KBM-7 (cell line): ENCODE results near the gene SPINK5.
"Not testable (repeated sequence)": the region's sequence is repeated elsewhere in the genome, so short reads cannot be mapped to it uniquely, and the experiment has no call there.

ENCODE experiments used
- DNase-seq: peaks from one replicate; pipeline ENCODE4 v3.0.0-alpha.2; 2015
- in situ Hi-C: fragments of 300-500 bp; cut with MboI; formaldehyde crosslinking; loops from 2 replicates; pipeline ENCODE4 v1.14.3; 2020; ENCODE audit warnings: low sequenced_read_pairs, low pct_unique_long_range_greater_than_20kb, mixed read lengths

Gene SPINK5, protein sequence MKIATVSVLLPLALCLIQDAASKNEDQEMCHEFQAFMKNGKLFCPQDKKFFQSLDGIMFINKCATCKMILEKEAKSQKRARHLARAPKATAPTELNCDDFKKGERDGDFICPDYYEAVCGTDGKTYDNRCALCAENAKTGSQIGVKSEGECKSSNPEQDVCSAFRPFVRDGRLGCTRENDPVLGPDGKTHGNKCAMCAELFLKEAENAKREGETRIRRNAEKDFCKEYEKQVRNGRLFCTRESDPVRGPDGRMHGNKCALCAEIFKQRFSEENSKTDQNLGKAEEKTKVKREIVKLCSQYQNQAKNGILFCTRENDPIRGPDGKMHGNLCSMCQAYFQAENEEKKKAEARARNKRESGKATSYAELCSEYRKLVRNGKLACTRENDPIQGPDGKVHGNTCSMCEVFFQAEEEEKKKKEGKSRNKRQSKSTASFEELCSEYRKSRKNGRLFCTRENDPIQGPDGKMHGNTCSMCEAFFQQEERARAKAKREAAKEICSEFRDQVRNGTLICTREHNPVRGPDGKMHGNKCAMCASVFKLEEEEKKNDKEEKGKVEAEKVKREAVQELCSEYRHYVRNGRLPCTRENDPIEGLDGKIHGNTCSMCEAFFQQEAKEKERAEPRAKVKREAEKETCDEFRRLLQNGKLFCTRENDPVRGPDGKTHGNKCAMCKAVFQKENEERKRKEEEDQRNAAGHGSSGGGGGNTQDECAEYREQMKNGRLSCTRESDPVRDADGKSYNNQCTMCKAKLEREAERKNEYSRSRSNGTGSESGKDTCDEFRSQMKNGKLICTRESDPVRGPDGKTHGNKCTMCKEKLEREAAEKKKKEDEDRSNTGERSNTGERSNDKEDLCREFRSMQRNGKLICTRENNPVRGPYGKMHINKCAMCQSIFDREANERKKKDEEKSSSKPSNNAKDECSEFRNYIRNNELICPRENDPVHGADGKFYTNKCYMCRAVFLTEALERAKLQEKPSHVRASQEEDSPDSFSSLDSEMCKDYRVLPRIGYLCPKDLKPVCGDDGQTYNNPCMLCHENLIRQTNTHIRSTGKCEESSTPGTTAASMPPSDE

GRCh38 chr5:148063861-148064260 is at the start of gene SPINK5:
Gene SPINK5, plus strand, starts transcription at chr5:148063980. Its CDS starts 65 bp downstream, at chr5:148064045.
- no peak for DNase-seq
- in situ Hi-C loops, result no loop called here

- in situ Hi-C loops, result no loop called here
- no peak for DNase-seq
Observed at GRCh38 chr5:148014276-148014675, 49.5 kb upstream of the SPINK5 start.

DNA sequence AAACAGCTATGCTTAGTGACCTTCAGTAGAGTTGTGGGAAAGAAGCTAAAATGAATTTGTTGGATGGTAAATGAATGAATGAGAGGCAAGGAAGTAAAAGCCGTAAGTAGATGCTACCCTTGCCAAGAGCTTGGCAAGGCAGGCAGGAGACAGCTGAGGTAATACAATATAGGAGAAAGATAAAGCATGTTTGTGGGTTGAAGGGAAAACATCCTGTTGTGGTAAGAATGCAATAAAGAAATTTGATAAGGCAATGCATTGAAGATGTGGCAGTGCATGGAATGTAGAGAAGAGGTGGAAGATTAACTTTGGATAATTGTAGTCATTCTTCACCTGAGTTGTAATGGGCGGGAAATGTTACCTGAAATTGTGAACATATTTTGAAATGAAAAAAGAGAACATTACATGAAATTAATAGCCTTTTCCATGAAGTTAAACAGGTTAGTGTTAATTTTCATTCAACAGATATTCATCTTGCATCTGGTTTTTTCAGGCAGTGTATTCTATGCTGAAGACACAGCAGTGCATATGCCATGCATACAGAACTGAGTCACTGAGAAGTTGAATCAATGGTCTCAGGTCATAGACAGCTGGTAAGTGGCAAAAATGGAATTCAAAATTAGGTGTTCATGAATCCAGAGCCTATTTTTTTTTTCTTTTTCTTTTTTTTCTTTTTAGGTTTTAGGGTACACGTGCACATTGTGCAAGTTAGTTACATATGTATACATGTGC is 43.4 kb upstream of the SPINK5 start:
- in situ Hi-C loops, result no loop called here
- no peak for DNase-seq

DNA sequence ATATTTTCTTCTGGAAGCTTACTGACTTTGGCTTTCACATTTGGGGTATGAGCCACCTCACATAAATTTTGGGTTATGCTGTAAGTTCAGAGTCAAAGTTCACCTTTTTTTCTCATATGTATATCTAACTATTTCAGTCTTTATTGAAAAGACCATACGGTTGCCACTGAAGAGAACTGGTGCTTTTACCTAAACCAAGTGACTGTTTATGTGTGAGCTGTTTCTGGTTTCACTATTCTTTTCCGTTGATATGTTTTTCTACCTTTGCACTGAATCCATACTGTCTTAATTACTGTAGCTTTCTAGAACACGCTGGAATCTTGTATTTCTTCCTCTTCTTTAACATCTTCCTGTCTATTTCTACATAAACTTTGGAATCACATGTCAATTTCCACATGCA is 36.3 kb upstream of the SPINK5 start:
- in situ Hi-C loops, result no loop called here
- no peak for DNase-seq

GRCh38 chr5:148029131-148029530 is 34.6 kb upstream of the SPINK5 start:
- in situ Hi-C loops, result no loop called here
- DNase-seq, result no peak

GRCh38 chr5:148033134-148033533 is 30.6 kb upstream of the SPINK5 start:
- DNase-seq, result no peak
- in situ Hi-C loops, result no loop called here

- in situ Hi-C loops, result no loop called here
- DNase-seq, result no peak
Observed at GRCh38 chr5:148035676-148036075, 28.1 kb upstream of the SPINK5 start.

GRCh38 chr5:148042881-148043280 is 20.9 kb upstream of the SPINK5 start:
- no peak for DNase-seq
- in situ Hi-C loops, result no loop called here

DNA sequence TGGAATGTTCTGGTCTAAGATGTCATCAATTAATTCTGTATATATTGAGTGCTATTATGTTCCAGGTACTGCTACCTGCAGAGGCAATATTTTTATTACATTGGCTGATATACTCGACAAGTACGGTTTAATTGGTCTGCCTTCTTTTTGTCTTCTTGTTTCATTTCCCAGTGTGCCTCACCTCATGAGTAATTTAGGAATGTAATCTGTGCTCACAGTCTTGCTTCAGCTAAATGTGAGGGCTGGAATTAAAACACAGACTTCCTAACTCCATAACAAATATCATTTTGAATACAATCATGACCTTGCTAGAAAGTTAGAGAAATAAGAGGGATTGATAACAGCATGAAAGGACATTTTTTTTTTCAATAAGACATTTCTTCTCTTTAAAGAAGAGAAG is 20.1 kb upstream of the SPINK5 start:
- DNase-seq, result no peak
- in situ Hi-C loops, result no loop called here

DNA sequence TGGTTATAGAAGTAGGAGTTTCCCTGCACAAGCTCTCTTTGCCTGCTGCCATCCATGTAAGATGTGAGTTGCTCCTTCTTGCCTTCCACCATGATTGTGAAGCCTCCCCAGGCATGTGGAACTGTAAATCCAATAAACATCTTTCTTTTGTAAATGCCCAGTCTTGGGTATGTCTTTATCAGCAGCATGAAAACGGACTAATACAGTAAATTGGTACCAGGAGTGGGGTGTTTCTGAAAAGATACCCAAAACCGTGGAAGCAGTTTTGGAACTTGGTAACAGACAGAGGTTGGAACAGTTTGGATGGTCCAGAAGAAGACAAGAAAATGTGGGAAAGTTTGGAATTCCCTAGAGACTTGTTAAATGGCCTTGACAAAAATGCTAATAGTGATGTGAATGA is 8.6 kb upstream of the SPINK5 start:
- in situ Hi-C loops, result not testable (repeated sequence)

DNA sequence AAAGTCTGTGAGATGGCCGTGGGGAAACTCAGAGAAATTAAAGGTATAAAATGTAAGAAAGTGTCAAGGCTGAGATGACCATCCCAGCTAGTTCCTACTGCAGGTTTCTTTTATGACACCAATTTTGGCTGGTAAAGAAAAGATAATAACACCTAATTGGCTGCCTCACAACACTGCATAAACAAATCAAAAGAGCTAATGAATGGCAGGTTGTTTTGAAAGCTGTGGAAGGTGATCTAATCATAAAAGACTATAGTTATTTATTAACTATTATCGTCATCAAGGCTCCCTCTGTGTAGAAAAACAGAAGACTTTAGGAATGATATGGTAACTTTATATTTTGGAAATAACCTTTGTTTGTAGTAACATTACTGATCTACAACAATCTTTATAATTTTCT is 3.5 kb upstream of the SPINK5 start:
- in situ Hi-C loops, result no loop called here
- DNase-seq, result no peak

More for the DNA sequence above, 8.6 kb upstream of the SPINK5 start:
- DNase-seq, result not testable (repeated sequence)

DNA sequence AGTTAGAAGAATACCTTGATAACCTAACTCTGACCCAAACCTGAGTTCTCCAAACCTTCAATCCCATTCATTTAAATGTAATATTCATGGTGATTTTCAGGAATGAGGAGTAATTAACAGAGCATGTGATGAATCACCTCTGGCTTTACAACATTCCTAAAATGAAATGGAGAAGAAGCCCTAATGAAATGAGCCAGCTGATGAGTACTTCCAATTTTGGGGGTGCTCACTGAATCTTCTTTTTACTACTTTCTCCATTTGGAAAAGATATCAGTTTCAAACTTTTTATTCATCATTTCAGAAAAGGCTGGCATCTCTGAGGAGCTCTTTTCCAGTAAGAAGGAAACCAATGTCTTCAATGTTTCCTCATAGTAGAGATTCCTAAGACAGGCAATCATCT is 2.9 kb upstream of the SPINK5 start:
- in situ Hi-C loops, result no loop called here
- DNase-seq, result no peak

GRCh38 chr5:148070621-148071020 is 6.8 kb downstream of the SPINK5 start:
- in situ Hi-C loops, result no loop called here
- no peak for DNase-seq

DNA sequence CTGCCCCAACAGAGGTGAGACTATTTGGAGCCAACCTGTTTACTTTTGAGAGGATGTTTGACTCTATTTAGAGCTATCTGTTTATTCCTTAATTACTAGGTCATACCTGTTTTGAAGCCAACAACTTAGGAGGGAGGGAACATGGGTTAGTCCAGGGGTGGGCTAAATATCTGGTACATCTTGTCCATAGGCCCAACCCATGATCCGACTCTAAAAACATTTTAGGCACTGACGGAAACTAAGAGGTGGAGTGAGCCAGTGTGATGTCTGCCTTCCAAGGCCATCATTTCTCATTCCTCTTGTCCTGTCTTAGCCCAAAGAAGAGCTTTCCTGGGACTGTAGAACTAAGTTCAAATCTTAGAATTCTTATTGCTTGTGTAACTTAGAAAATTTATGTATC is 8.4 kb downstream of the SPINK5 start:
- no peak for DNase-seq
- in situ Hi-C loops, result no loop called here

GRCh38 chr5:148075529-148075928 is 11.7 kb downstream of the SPINK5 start:
- in situ Hi-C loops, result no loop called here
- no peak for DNase-seq

GRCh38 chr5:148083203-148083602 is 19.4 kb downstream of the SPINK5 start:
- no peak for DNase-seq
- in situ Hi-C loops, result no loop called here

DNA sequence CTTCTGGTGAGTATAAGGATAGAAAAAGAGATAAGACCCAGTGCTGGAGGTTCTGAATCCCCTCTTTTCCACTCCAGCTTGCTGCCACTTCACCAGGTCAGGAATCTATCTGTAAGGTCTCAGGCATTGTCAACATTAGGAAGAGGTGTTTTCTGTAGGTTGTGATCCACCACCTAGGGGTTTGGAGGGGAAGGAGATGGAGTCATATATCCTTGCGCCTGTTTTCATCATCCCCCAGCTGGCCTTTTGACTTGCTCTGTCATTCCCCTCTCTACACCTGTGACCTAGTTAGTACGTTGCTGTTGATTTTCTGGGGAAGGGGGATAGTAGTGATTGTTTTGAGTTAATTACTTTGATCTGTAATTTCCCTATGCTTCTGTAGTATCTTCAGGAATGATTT is 20.5 kb downstream of the SPINK5 start:
- DNase-seq, result no peak
- in situ Hi-C loops, result no loop called here

DNA sequence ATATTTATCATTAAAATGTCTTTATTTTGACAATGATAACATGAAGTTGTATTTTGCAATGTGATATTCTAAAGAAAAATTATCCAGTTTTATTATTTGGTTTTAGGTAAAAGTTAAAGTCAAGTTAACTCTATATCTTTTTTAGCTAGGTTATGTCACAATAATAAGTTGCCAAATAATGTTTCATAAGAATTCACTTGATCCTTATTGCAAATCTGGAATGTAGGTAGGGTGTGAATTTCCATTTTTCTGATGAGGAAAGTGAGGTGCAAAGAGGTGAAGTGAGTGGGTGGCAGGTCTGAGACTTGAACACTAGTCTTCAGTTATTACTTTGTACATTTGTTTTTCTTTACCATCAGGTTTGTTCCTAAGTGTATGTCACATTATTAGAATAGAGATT is 21.5 kb downstream of the SPINK5 start:
- in situ Hi-C loops, result no loop called here
- DNase-seq, result no peak

GRCh38 chr5:148085977-148086705 is 22.4 kb downstream of the SPINK5 start:
- in situ Hi-C loops, result no loop called here
- DNase-seq, result no peak
